Erythroblast (primary cell): ENCODE results near the gene FAM9B.

ENCODE experiments used
- GATA1 ChIP-seq: IDR thresholded peaks from 2 replicates; pipeline ENCODE4 v1.6.1; 2011; ENCODE audit warnings: low read depth, mild to moderate bottlenecking, control low read depth, low read length, moderate library complexity
- POLR2A ChIP-seq: IDR thresholded peaks from 2 replicates; pipeline ENCODE4 v1.6.1; 2011; ENCODE audit warnings: mild to moderate bottlenecking, low read length

DNA sequence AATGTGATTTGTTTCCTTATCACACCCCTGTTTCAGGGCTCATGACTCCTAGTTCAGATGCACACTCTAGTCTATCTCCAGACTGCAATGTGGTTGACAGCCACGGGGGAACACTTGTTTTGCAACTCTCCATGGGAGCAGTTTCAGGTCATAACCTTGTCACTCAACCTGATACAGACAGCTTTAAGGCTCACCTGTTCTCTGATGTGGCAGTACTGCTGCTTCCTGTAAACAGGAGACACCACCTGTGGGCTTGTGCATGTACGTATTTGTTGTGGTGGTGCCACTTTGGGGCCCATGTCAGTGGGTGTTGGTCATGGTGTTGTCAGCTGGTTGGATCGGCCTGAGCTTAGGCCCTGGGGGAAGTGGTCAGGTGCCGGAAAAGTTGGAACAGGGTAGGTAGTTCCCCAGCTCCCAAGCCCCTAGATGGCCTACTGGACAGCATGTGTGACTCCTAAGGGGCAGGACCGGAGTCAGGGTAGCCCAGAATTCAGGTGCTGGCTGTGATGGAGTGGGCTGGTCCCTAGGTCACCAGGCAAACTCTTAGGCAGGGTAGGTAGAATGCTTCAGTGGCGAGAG, 46.2 kb downstream of the FAM9B start:
- TF ChIP-seq POLR2A (no peak), GATA1 (no peak)
